GM19324 (cell line): ENCODE data around the gene HSPA12B.

Experiments used
- ATAC-seq: cut with Tn5 transposase; IDR thresholded peaks from one replicate; pipeline ENCODE4 v1.9.1; 2021; ENCODE audit warnings: mild to moderate bottlenecking, moderate library complexity; ENCODE audit not compliant: unreplicated experiment, low FRiP score

Gene HSPA12B

DNA sequence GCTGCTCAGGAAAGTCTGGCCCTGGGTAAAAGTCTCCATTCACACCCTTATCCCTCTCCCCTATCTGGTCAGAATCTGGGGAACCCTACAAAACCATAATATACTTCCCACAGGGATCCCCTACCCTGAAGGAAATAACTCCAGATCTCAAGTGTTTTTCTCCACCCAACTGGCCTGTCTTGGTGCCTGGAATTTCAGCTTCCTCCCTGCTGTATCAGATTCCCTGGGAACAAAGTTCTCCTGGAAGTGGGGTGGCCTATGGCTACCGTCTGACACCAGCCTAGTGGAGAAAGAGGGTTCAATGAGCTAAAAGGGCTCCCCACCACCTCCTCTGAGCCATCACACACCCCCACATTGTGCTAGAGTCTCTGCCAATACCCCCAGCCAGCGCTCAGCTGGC lies 15.0 kb downstream of the HSPA12B start:
- ATAC-seq: no peak

DNA sequence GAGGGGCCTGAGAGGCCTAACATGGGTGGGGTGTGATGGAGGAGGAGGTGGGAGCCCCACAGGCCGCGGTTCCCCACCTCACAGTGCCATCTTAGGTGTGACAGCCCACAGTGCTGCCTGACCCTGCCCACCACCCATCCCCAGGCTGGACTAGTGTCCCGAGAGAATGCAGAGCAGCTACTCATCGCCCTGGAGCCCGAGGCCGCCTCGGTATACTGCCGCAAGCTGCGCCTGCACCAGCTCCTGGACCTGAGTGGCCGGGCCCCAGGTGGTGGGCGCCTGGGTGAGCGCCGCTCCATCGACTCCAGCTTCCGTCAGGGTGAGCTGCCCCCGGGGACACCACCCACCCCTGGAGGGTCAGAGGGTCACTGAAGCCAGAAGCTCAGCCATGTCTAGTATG lies 15.6 kb downstream of the HSPA12B start:
- no peak for ATAC-seq

DNA sequence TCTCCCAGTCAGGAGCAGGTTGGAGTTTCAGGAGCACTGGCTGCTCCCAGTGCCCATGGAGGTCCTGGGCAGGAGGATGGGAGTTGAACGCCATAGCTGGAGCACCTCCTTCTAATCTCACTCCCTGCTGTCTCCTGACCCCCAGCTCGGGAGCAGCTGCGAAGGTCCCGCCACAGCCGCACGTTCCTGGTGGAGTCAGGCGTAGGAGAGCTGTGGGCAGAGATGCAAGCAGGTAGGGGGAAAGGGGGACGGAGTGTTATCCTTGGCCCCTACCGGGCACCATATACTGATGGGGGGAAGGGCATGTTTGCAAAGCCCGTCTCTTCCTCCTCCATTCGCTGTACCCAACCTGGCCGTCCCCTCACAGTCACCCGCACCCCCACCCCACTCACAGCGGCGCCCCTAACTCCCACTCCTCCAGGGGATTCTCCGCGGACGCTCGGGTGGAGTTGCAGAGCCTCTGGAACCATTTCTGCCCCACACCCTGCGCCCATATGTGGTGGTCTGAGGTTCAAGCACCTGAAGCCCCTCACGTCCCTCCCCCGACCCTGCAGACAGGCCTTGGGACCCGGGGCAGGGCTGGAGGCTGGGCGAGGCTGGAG lies 16.7 kb downstream of the HSPA12B start:
- ATAC-seq: no peak

DNA sequence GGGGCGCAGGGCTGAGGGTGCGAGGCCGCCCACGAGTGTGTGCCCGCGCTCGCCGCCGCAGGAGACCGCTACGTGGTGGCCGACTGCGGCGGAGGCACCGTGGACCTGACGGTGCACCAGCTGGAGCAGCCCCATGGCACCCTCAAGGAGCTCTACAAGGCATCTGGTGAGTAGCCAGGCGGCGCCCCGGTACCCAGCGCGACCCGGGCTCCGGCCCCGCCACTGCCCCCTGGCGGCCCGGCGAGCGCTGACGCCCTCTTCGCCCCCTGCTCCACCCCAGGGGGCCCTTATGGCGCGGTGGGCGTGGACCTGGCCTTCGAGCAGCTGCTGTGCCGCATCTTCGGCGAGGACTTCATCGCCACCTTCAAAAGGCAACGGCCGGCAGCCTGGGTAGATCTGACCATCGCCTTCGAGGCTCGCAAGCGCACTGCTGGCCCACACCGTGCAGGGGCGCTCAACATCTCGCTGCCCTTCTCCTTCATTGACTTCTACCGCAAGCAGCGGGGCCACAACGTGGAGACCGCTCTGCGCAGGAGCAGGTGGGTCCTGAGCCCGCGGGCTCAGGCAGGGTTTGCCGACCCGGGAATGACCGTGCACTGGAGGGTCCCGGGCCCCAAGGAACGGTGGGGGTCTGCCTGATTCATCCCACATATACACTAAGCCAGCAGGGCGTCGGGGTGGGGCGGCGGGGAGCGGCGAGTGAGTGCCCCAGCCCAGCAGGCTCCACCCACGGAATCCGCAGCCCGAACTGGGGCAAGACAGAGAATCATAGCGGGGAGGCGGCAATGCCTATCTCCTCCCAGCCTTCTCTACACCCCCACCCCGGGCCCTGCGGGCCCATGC lies 17.4 kb downstream of the HSPA12B start:
- ATAC-seq: no peak

DNA sequence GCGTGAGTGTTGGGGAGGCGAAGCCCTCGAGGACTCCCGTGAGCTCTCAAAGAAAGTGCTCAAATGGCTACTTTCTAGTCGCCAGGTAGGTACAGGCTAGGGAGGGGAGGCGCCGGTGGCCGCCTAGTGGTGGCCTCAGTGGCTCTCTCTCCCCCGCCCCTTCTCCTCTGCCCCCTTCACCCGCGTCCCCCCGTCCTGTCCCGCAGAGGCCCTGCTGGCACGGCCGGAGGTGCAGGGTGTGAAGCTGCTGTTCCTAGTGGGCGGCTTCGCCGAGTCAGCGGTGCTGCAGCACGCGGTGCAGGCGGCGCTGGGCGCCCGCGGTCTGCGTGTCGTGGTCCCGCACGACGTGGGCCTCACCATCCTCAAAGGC lies 18.8 kb downstream of the HSPA12B start:
- ATAC-seq: no peak

DNA sequence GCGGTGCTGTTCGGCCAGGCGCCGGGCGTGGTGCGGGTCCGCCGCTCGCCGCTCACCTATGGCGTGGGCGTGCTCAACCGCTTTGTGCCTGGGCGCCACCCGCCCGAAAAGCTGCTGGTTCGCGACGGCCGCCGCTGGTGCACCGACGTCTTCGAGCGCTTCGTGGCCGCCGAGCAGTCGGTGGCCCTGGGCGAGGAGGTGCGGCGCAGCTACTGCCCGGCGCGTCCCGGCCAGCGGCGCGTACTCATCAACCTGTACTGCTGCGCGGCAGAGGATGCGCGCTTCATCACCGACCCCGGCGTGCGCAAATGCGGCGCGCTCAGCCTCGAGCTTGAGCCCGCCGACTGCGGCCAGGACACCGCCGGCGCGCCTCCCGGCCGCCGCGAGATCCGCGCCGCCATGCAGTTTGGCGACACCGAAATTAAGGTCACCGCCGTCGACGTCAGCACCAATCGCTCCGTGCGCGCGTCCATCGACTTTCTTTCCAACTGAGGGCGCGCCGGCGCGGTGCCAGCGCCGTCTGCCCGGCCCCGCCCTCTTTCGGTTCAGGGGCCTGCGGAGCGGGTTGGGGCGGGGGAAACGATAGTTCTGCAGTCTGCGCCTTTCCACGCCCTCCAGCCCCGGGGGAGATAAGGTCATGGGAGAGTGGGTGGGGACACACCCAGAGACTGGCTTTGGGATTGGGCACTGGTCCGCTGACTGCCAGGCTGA lies 19.3 kb downstream of the HSPA12B start:
- ATAC-seq: no peak

DNA sequence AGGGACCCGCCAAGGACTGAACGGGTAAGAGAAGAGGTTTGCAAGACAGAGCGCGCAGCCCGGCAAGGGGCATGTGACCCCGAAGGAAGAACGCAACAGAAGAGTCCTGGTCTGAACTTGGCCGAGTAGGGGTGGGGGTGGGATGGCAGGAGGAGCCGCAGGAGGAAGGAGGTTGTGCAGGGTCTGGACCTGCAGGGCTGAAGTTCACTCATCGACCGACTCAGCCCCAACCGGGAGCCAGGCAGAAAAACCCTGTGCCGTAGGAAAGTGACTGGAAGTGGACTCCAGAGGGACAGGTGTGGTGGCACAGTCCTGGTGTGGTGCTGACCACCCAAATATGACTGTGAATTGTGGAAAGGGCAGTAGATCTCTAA lies 19.9 kb downstream of the HSPA12B start:
- no peak for ATAC-seq

DNA sequence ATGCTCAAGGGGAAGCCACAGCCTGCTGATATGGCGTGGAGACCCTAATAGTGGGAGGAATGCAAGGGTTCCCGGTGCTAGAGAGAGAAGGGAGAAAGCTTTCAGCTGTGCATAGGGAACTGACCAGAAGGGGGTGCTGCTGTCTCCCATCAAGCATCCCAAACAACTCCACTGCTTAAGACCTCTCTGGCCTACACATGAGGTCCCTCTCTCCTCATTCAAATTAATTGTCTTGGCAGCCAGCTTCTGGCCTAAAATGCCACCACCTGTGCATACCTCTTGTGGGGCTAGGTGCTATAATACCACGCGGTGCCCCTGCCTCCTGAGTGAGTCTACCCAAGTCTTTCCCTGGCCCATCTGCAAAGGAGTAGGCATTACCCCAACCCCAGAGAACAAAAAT lies 20.6 kb downstream of the HSPA12B start:
- ATAC-seq: no peak

DNA sequence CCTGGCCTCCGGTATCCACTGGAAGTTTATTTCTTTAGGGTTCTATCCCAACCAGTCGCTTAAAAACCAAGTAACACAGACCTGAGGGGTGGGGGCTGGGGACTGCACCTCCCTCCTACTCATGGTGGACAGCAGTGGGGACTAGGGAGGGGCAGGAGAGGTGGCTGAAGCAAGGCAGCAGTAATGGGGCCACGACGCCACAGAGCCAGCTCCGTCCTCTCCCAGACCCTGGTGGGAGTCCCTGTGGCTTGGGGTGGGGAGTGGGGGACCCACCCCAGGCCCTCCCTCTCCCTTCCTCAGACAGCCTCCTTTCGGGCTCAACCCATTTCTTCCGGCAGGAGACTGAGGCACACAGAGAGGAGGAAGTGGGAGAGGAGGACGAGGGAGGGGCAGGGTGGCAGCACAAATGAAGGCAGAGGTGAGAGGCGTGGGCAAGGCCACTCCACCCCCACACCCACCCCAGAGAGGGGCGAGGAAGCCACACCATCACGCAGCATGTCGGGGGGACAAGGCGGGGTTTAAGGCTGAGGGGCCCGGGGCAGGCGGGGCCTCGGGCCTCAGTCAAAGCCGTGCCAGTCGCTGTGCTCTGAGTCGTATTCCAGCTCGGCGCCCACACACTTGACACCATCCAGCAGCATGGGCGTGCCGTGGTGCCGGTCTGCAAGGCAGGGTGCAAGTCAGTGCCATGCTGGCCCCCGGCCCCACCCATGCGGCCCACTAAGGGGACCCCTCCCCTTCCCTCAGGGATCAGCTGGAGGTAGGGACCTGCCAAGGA lies 21.2 kb downstream of the HSPA12B start:
- no peak for ATAC-seq

DNA sequence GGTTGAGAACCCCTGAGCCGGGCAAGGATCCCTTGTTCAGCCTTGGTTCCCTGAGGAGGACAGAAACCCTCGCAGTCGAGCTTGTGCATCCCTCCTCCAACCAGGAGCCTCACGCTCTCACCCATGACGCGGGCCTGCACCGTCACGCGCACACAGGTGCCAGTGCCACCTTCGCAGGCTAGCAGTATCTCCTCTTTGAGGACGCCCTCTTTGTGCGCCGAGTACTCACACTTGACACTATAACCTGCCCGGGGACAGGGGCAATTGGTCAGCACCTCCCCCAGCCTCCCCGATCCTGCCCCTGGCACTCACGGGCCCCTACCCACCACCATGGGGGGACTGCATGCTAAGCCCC lies 21.8 kb downstream of the HSPA12B start:
- no peak for ATAC-seq

DNA sequence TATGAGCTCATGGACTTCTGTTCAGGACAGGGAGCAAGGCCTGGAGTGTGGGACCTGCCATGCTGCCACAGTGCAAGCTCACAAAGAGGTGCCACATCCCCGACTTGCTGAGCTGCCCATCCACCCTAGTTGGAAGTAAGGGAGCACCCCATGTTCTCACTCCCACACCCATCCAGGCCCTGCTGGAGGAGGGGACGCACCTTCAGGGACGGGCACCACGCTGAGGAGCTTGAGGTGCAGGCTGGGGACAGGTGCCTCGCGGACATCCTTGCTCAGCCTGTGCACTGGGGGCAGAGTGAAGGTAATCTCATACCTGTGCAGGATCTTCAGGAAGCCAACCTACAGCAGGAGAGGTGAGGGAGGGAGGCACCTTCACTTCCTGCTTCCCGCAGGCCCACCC lies 22.8 kb downstream of the HSPA12B start:
- ATAC-seq: no peak

DNA sequence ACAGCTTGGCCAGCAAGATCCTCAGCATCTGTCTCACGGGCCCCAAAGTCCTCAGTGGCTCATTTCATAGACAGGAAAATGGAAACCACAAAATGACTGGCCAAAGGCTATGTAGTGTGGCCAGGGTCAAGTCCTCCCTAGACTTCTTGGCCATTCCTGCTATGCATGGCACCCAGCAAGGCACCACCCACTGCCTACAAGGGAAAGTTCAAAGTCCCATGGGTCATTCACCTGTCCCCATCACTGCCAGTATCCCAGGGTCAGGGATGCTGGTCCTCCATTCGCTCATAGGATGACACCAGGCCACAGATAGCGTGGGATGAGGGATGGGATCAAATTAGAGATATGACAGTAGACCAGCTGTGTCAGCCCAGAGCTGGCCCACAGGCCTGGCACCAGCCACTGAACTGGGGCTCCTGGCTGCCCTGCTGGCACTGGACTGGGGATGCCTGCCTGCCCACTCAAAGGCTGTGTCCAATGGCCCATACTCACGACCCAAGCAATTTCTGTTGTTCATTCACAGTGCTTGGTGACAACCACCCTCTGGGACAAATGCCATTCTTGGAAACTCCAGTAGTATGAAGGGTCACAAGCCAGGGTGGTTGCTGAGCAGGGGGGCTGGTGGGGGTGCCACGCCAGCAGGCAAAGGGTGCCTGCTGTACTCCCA lies 23.5 kb downstream of the HSPA12B start:
- ATAC-seq: no peak

DNA sequence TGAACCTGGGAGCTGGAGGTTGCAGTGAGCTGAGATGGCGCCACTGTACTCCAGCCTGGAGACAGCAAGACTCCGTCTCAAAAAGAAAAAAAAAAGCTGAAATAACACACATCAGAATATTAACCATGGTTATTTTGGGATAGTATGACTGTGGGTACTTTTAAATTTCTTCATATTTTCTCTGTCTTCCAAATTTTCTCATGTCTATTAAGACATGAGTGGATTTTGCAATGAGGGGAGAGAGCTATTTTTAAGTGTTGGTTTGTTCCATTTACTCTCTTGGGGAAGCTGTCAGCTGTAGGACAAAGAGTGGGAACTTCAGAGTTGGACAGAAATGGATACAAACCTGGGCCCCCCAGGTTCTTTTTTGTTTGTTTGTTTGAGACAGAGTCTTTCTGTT lies 24.8 kb downstream of the HSPA12B start:
- ATAC-seq: no peak

DNA sequence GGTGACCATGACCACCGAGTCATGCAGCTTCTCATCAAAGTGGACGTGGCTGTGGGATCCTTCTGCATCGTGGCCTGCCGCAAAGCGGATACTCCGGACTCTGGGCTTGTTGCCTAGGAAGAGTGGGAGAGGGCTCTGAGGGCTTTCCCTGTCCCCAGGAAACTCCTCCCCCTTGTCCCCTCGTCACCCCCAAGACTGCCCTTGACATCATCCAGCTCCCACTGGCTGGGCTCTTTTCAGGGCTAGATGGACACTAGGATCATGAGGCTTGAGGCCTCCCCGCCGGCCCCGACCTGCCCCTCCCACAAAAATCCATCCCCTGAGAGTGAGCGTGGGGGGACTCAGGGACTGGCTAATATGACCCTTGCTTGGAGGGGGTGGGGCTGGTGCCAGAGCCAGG lies 26.1 kb downstream of the HSPA12B start:
- no peak for ATAC-seq

DNA sequence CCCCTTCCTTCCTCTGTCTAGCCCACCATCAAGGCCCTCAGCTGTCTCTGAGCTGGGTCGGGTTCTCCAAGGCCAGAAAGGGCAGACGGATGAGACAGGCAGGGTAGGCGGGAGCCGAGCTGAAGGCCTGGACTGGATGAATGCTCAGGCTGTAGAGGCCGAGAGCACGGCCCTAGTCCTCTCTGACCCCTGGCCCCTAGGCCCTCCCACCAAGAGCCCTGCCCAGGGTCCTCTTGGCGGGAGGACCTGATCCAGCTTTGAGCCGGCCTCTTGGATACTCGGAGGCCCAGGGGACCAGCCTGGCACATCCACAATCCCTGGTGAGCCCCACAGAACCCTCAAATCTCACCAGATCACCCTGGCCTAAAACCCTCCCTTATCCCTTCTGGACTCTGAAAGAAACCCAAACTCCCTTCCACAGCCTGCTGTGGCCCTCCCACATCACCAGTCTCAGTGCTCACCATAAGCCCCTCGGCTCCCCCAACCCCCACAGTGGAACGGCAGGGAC lies 26.9 kb downstream of the HSPA12B start:
- no peak for ATAC-seq

DNA sequence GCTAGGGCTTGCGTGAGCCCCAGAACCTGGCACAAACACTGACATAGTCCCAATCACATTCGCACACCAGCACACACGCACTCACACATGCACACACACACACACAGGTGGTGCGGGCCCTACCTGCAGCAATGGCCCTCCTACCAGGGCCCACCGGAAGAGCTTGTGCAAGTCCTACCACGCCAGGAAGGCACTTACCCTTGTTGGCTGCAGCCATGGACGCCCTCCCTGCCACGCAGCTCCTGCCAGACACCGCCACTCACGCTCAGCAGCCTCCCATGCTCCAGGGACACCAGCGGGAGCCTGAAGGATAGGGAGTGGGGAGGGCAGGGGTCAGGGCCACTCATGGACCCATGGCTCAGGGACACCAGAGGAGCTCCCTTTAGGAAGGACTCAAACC lies 27.4 kb downstream of the HSPA12B start:
- no peak for ATAC-seq

DNA sequence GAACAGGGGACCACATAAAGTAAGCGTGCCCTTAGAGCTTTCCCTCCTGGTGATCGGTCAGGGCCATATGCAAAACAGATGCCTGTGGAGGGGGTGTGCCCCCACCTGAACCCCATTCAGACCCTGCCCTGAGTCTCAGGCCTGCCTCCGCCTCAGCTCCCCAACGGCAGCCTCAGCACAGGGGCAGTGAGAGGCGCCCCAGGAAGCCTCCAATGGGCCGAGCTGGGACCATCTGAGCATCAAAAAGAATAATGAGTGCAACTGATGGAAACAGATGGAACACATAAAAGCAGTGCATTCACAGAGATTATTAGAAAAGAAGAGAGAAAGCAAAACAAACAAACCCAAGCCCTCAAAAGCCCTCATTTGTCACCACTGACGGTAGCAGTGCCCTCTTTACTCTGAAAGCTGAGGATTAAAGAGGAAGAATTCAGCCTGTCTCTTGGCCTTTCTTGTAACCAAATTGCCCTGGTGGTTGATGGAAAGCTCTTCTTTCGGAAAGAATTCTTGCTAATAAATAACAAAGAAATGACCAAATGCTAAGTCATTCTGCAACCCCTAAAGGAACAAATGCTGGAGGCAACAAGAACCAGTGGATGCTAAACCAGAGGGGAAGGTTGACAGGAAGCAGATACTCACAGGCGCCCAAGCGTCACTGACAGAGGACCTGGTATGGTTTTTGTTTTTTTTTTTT lies 28.3 kb downstream of the HSPA12B start:
- ATAC-seq: no peak

DNA sequence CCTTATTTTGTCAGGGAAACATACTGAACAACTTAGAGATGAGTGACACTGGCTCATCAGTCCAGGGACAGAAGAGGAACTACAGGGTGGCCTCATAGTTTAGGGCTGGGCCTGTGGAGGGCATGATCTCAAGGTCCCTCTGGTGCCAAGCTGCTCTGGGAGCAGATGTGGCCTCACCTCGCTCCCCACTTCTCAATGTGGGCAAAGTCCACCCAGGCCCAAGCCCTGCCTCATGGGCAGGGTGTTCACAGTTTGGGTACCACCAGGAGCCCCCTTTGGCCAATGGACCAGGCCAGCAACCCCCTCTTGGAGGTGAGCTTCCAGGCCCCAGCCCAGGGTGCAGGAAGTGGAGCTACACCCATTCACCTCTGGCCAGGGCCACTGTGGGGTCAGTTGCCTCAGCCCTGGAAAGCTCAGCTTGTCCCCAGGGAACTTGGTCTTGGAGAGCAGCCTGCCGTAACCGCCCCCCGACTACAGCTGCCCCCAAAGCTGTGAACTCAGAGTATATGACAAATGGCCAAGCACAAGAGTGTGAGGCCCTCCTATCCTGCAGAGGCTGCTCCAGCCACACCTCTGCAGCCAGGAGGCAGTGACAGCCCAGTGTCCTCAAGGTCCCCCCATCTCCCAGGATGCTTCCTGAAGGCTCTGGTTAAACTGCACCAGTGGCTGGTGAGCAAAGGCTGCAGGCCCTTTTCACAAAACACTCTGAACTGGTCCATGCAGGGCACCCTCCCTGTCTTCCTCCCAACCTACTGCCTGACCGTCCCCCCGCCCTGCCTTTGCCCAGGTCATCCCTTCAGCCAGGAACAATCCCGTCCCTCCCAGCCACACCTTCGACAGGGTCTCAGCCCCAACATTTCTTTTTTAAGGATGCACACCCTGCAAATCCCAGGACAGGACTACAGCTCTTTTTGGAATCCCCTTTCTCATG lies 31.5 kb downstream of the HSPA12B start:
- ATAC-seq: no peak

DNA sequence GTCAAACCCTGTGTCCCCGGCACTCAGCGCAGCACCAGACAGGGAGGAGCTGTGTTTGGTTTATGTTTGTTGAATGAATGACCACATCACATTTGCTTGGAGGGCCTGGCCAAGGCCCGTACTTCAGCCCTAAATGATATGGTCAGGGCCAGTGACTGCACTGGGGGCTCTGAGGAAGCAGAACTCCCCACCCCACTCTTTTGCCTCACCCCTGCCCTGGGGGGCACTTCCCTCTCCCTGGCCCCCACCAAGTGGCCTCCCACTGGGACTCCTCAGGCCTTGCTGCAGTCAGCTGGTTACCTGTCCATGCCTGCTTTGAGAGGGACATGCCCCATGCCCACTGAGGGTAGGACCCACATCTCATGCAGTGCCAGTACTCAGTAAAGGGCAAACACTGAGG lies 32.2 kb downstream of the HSPA12B start:
- no peak for ATAC-seq
